Renal pelvis (tissue), 4 donors: ENCODE results near the gene SHQ1. TPM values are rescaled to one million over a fixed set of nuclear protein-coding genes. Genes with fewer than 3 reads are reported as not detected.
"Not testable (repeated sequence)": the region's sequence is repeated elsewhere in the genome, so short reads cannot be mapped to it uniquely, and the experiment has no call there.

Experiments used
- DNase-seq: peaks from one replicate; pipeline ENCODE4 v3.0.0-alpha.2; 2013
- polyA plus RNA-seq, 3 donors: library from polyadenylated mRNA; unstranded; fragments of 120-200 nt; gene quantifications; one replicate each; pipeline ENCODE4 v1.2.1, GENCODE V29; 2013; ENCODE audit not compliant: insufficient read length in 3 of 3

SHQ1 gene
- polyA plus RNA-seq, 3 donors = 19.8 to 26.0 (median 22.5) TPM

GRCh38 chr3:72724070-72724469, 124.2 kb downstream of the SHQ1 start:
- DNase-seq = no peak

DNA sequence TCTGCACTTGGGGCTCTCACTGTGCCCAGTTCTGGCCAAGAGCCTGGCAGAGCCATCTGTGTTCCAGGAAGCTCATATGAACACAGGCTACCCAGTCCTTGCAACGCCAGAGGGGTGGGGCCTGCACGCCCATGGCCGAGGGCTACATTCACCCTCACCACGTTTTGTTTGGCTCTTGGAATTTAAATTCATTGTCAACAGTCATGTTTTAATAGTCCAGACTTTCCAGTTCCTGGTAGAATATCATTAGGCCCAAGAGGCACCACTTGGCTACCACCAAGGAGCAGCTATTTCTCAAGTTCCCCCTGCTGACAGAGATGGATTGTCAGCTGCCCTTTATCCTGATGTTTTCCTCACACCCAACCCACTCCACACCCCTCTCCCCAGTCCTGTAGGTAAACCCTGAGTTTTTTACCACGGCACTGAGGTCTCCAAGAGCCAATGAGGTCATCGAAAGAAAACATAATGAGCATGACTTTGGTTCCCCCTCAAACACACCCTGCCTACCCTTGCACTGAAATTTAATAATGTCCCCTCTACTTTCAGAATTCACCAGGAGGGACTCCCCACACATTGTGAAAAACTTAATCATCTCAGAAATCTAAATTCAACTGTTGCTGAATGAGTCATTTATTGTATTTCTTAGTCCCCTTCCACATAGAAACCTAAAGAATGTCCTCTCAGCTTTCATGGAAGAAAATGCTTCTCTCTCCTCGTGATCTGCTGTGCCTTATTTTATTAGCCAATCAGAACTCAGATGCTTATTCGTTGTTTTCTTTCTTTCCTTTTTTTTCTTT, 125.1 kb downstream of the SHQ1 start:
- no peak for DNase-seq

DNA sequence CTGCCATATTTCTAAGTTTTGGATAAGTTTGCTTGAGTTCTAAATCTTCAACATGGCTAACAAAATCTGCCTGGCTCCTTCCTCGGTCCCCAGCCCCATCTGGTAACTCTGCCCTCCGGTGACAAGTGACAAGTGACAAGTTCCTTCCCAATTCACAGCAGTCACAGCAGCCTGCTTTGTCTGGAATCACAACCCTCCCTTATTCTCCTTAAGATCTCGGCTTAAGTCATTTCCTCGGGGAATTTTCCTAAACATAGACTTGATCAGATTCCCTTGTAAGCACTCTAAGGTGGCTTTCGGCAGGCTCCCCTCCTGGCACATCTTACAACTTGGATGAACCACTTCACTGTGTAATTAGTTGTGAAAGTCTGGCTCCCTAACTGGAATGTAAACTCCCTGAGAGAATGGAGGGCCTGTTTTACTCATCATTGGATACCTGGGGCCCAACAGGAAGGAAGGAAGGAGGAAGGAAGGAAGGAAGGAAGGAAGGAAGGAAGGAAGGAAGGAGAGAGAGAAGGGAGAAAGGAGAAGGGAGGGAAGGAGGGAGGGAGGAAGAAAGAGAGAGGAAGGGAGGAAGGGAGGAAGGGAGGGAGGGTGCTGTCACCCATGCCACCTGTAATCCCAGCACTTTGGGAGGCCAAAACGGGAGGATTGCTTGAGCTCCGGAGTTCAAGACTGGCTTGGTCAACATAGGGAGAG, 126.4 kb downstream of the SHQ1 start:
- no peak for DNase-seq

GRCh38 chr3:72720566-72720965, 127.7 kb downstream of the SHQ1 start:
- DNase-seq = no peak

DNA sequence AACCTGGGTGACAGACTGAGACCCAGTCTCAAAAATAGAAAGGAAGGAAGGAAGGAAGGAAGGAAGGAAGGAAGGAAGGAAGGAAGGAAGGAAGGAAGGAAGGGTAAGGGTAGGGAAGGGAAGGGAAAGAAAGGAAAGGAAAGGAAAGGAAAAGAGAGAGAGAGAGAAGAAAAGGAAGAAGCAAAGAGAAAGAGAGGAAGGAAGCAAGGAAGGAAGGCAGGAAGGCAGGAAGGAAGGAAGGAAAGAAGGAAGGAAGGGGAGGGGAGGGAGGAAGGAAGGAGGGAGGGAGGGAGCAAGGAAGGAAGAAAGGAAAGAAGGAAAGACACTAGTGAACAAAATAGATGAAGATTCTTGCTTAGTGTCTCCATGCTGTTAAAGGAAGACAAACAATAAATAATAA, 129.1 kb downstream of the SHQ1 start:
- DNase-seq = no peak

- not testable (repeated sequence) for DNase-seq
Observed at GRCh38 chr3:72714135-72714534, 134.1 kb downstream of the SHQ1 start.

DNA sequence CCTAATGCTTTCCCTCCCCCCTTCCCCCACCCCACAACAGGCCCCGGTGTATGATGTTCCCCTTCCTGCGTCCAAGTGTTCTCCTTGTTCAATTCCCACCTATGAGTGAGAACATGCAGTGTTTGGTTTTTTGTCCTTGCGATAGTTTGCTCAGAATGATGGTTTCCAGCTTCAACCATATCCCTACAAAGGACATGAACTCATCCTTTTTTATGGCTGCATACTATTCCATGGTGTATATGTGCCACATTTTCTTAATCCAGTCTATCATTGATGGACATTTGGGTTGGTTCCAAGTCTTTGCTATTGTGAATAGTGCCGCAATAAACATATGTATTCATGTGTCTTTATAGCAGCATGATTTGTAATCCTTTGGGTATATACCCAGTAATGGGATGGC, 137.8 kb downstream of the SHQ1 start:
- DNase-seq = not testable (repeated sequence)

DNA sequence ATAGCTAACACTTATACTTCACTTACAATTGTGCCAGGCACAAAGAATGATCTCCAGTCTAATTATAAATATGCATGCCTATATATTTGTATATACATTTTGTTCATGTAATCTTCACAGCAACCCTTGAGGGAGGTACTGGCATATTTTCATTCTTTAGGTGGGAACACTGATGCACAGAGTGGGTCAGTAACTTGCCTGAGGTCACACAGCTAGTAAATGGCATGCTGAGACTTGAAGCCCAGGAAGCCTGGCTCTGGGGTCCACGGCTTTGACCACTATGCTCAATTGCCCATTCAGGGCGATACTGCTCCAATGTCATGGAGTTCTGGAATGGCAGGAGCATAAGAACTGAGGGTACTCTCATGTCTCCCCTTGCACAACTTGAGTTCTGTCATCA, 139.8 kb downstream of the SHQ1 start:
- DNase-seq = no peak

DNA sequence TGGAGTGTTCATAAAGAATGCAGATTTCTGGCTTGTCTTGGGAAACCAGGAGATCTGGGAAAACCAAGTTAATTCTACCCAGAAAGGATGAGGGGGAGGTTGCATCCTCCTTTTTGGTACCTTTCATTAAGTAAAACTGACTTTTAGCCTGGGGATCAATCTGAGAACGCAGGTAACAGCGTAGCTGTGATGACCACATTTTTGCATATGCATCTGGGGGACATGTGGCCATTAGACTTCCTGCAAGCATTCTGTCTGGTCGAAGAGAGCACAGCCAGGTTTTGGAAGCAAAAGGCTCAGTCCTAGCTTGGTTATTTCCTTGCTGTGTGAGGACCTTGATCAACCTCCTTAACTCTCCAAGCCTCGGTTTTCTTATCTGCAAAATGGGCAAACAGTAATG, 145.2 kb downstream of the SHQ1 start:
- no peak for DNase-seq

- DNase-seq = no peak
Observed at GRCh38 chr3:72702390-72702789, 145.9 kb downstream of the SHQ1 start.

GRCh38 chr3:72700106-72700505, 148.1 kb downstream of the SHQ1 start:
- DNase-seq = no peak

GRCh38 chr3:72699631-72700030, 148.6 kb downstream of the SHQ1 start:
- DNase-seq = no peak

Other genes with a start within 250 kb of the SHQ1 start
- 10 to 100 TPM; 11.3 to 13.3 (median 12.9) TPM for gene GXYLT2, start 39.6 kb upstream of the SHQ1 start, polyA plus RNA-seq
- 100 to 1,000 TPM in 1 of 3 donors, 10 to 100 TPM in 2; 83.2 to 100 (median 85.9) TPM for gene PPP4R2, start 148.4 kb upstream of the SHQ1 start, polyA plus RNA-seq
- 1 to 10 TPM; 2.5 to 8.1 (median 6.8) TPM for gene EBLN2, start 213.2 kb upstream of the SHQ1 start, polyA plus RNA-seq